ENCODE data around the gene FAT1. TPM values are rescaled to one million over a fixed set of nuclear protein-coding genes. Genes with fewer than 3 reads are reported as not detected.

FAT1 gene
- total RNA-seq, 2 experiments from 2014 or later, result under 0.01 to 0.08 TPM

- H3K36me3 ChIP-seq (ENCODE audit: insufficient read depth, low read length), result no peaks in the 10 kb centered on the region
- H4K20me1 ChIP-seq (ENCODE audit: insufficient read depth, low read length), result no peaks in the 10 kb centered on the region
- ChIA-PET CTCF (ENCODE audit: unreplicated experiment) (interaction anchor here (0.5 kb wide), 1 partner anchor 61 kb away, joined by 5 read pairs; no protein-coding TSS in a partner anchor), POLR2A (interaction anchor here (0.6 to 0.9 kb wide), 2 partner anchors 12 to 20 kb away, joined by 3 read pairs; no protein-coding TSS in a partner anchor)
- intact Hi-C loops (cut with micrococcal nuclease; ENCODE audit: unreplicated experiment), result no loop called here
- no peaks in the 10 kb centered on the region for H3K79me2 ChIP-seq (ENCODE audit: insufficient read depth, low read depth, low read length)
- H3K4me1 ChIP-seq (ENCODE audit: insufficient read depth, low read length, poor library complexity, severe bottlenecking), result no peaks in the 10 kb centered on the region
- no TSS peak for BruUV-seq (replicated peaks)
- DNase-seq (ENCODE audit: low spot score), result no peak
- TF ChIP-seq EZH2phosphoT487 (IDR thresholded peaks at IDR 0.05; ENCODE audit: borderline replicate concordance, low read depth, low read length), result no peak
- TF ChIP-seq, protein P1, sequence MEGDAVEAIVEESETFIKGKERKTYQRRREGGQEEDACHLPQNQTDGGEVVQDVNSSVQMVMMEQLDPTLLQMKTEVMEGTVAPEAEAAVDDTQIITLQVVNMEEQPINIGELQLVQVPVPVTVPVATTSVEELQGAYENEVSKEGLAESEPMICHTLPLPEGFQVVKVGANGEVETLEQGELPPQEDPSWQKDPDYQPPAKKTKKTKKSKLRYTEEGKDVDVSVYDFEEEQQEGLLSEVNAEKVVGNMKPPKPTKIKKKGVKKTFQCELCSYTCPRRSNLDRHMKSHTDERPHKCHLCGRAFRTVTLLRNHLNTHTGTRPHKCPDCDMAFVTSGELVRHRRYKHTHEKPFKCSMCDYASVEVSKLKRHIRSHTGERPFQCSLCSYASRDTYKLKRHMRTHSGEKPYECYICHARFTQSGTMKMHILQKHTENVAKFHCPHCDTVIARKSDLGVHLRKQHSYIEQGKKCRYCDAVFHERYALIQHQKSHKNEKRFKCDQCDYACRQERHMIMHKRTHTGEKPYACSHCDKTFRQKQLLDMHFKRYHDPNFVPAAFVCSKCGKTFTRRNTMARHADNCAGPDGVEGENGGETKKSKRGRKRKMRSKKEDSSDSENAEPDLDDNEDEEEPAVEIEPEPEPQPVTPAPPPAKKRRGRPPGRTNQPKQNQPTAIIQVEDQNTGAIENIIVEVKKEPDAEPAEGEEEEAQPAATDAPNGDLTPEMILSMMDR (conservative IDR thresholded peaks at IDR 0.05; ENCODE audit: low read length), result no peak
- H3K4me3 ChIP-seq (ENCODE audit: low read depth, low read length, poor library complexity, severe bottlenecking), result no peak overlapping the region
- no peaks in the 10 kb centered on the region for H3K9me3 ChIP-seq (ENCODE audit: low read length)
- H2AFZ ChIP-seq (ENCODE audit: low read length), result no peak overlapping the region
- H3K27ac ChIP-seq (ENCODE audit: low read depth, low read length, poor library complexity, severe bottlenecking), result no peak overlapping the region
- H3K9me2 ChIP-seq (ENCODE audit: insufficient read depth, low read length), result no peaks in the 10 kb centered on the region
- H3K4me2 ChIP-seq (ENCODE audit: low read length), result no peak overlapping the region
Observed at GRCh38 chr4:186699298-186699697, 24.4 kb downstream of the FAT1 start.

DNA sequence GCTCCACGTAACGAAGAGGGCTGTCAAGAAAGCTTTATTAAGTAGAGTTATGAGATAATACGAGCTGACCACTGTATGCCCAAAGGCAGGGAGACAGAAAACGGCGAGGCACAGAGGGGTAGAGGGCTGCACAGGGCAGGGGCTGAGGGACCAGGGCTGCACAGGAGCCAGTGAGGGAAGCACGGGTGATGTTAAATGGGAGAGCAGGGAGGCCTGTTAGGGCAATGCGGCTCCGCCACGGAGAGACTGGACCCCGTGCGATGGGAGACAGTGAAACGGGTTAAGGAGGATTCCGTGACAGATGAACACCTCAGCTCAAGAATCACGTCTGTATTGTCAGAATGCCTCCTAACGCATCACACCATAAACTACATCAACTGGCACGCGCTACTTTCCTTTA is 25.1 kb downstream of the FAT1 start:
- BruUV-seq (replicated peaks), result no TSS peak
- intact Hi-C loops (cut with micrococcal nuclease; ENCODE audit: unreplicated experiment), result no loop called here
- no peak overlapping the region for H3K4me2 ChIP-seq (ENCODE audit: low read length)

GRCh38 chr4:186698028-186698427 is 25.6 kb downstream of the FAT1 start:
- CTCF ChIA-PET (ENCODE audit: unreplicated experiment), result no interaction called here
- Histone ChIP-seq H3K4me2 (ENCODE audit: low read length) (no peak overlapping the region), H3K9me2 (ENCODE audit: insufficient read depth, low read length) (no peaks in the 10 kb centered on the region), H3K36me3 (ENCODE audit: insufficient read depth, low read length) (no peaks in the 10 kb centered on the region), H2AFZ (ENCODE audit: low read length) (no peak overlapping the region), H3K27ac (ENCODE audit: low read depth, low read length, poor library complexity, severe bottlenecking) (no peak overlapping the region), H3K4me1 (ENCODE audit: insufficient read depth, low read length, poor library complexity, severe bottlenecking) (no peaks in the 10 kb centered on the region), H3K79me2 (ENCODE audit: insufficient read depth, low read depth, low read length) (no peaks in the 10 kb centered on the region), H3K9me3 (ENCODE audit: low read length) (no peaks in the 10 kb centered on the region), H4K20me1 (ENCODE audit: insufficient read depth, low read length) (no peaks in the 10 kb centered on the region), H3K4me3 (ENCODE audit: low read depth, low read length, poor library complexity, severe bottlenecking) (no peak overlapping the region)
- TF ChIP-seq EZH2phosphoT487 (IDR thresholded peaks at IDR 0.05; ENCODE audit: borderline replicate concordance, low read depth, low read length), result no peak
- POLR2A ChIA-PET, result interaction anchor here (1.1 kb wide), 1 partner anchor 13 kb away, joined by 3 read pairs; no protein-coding TSS in a partner anchor
- intact Hi-C loops (cut with micrococcal nuclease; ENCODE audit: unreplicated experiment), result no loop called here
- no peak for DNase-seq (ENCODE audit: low spot score)
- BruUV-seq (replicated peaks), result no TSS peak

More for the DNA sequence above, 25.1 kb downstream of the FAT1 start:
- no peak overlapping the region for H3K4me3 ChIP-seq (ENCODE audit: low read depth, low read length, poor library complexity, severe bottlenecking)
- no peaks in the 10 kb centered on the region for H4K20me1 ChIP-seq (ENCODE audit: insufficient read depth, low read length)
- ChIA-PET POLR2A (interaction anchor here (0.6 to 1.1 kb wide), 2 partner anchors 12 to 21 kb away, joined by 3 read pairs; no protein-coding TSS in a partner anchor), CTCF (ENCODE audit: unreplicated experiment) (no interaction called here)
- H3K9me3 ChIP-seq (ENCODE audit: low read length), result no peaks in the 10 kb centered on the region
- H3K27ac ChIP-seq (ENCODE audit: low read depth, low read length, poor library complexity, severe bottlenecking), result no peak overlapping the region
- no peak overlapping the region for H2AFZ ChIP-seq (ENCODE audit: low read length)
- TF ChIP-seq, protein P1 (conservative IDR thresholded peaks at IDR 0.05; ENCODE audit: low read length), result no peak
- TF ChIP-seq EZH2phosphoT487 (IDR thresholded peaks at IDR 0.05; ENCODE audit: borderline replicate concordance, low read depth, low read length), result no peak
- no peaks in the 10 kb centered on the region for H3K4me1 ChIP-seq (ENCODE audit: insufficient read depth, low read length, poor library complexity, severe bottlenecking)
- H3K36me3 ChIP-seq (ENCODE audit: insufficient read depth, low read length), result no peaks in the 10 kb centered on the region
- no peaks in the 10 kb centered on the region for H3K79me2 ChIP-seq (ENCODE audit: insufficient read depth, low read depth, low read length)
- DNase-seq (ENCODE audit: low spot score), result no peak
- H3K9me2 ChIP-seq (ENCODE audit: insufficient read depth, low read length), result no peaks in the 10 kb centered on the region

All from OCI-LY7 (cell line).